Measurements from ENCODE around the gene CEPT1.

The CEPT1 gene

GRCh38 chr1:111193712-111194480, 53.9 kb downstream of the CEPT1 start:
- no peak for DNase-seq

GRCh38 chr1:111195002-111195684, 55.1 kb downstream of the CEPT1 start:
- DNase-seq, result no peak

- DNase-seq, result no peak
Measured at GRCh38 chr1:111196213-111196612, 56.2 kb downstream of the CEPT1 start.

- peak; percentile 72 for DNase-seq
Measured at GRCh38 chr1:111197598-111198284, 57.7 kb downstream of the CEPT1 start.

GRCh38 chr1:111198836-111199235, 58.8 kb downstream of the CEPT1 start:
- no peak for DNase-seq

GRCh38 chr1:111199329-111199728, 59.3 kb downstream of the CEPT1 start:
- DNase-seq, result no peak

- DNase-seq, result peak; percentile 57
Measured at GRCh38 chr1:111199881-111200801, 60.1 kb downstream of the CEPT1 start, which contains the start of gene DENND2D. DENND2D (minus strand) TSS chr1:111200646; CDS start chr1:111200459, 187 bp downstream.

- no peak for DNase-seq
Measured at GRCh38 chr1:111200802-111201161, 60.8 kb downstream of the CEPT1 start.

GRCh38 chr1:111201275-111202090, 61.5 kb downstream of the CEPT1 start:
- no peak for DNase-seq

GRCh38 chr1:111202366-111202706, 62.3 kb downstream of the CEPT1 start:
- DNase-seq, result no peak

- DNase-seq, result no peak
Measured at GRCh38 chr1:111202707-111203623, 62.9 kb downstream of the CEPT1 start.

GRCh38 chr1:111203681-111204200, 63.7 kb downstream of the CEPT1 start:
- peak; percentile 89 for DNase-seq

GRCh38 chr1:111204201-111204982, 64.4 kb downstream of the CEPT1 start:
- peak; percentile 84 for DNase-seq

GRCh38 chr1:111204983-111205713, 65.1 kb downstream of the CEPT1 start:
- DNase-seq, result no peak

GRCh38 chr1:111205714-111206050, 65.7 kb downstream of the CEPT1 start:
- no peak for DNase-seq

GRCh38 chr1:111208921-111209320, 68.9 kb downstream of the CEPT1 start:
- no peak for DNase-seq

- no peak for DNase-seq
Measured at GRCh38 chr1:111209622-111210021, 69.6 kb downstream of the CEPT1 start.

GRCh38 chr1:111211921-111212320, 71.9 kb downstream of the CEPT1 start:
- DNase-seq, result no peak

Measured in CD4-positive, alpha-beta T cell treated with Interleukin-17A for 1 hour (primary cell).